Measurements from ENCODE around the gene CDH4.
"Not testable (repeated sequence)": the region's sequence is repeated elsewhere in the genome, so short reads cannot be mapped to it uniquely, and the experiment has no call there.

CDH4 gene

DNA sequence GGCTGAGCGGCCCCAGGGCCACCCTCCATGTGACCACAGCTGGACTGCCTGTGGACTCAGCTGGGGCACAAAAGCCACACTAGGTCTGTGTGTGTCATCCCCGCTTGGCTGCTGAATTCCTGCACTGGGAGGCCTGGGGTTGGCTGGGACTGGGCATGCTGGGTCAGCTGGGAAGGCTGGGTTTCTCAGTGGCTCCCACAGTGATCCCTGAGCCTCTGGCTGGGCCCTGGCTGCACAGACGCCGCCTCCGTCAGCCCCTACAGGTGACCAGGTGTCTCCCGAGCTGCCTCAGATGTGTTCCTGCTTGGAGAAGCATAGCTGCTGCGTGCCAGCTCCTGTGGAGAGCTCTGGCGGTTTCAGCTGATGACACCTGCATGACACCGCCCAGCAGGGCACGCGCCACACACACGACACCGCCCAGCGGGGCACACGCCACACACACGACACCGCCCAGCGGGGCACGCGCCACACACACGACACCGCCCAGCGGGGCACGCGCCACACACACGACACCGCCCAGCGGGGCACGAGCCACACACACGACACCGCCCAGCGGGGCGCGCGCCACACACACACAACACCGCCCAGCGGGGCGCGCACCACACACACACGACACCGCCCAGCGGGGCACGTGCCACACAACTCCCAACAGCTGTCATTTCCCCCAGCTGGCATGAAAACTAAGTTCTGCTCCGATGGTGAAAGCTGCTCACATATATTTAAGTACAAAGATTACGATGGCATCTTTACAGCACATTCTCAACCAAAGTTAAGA, 724.8 kb downstream of the CDH4 start:
- no peak for DNase-seq

DNA sequence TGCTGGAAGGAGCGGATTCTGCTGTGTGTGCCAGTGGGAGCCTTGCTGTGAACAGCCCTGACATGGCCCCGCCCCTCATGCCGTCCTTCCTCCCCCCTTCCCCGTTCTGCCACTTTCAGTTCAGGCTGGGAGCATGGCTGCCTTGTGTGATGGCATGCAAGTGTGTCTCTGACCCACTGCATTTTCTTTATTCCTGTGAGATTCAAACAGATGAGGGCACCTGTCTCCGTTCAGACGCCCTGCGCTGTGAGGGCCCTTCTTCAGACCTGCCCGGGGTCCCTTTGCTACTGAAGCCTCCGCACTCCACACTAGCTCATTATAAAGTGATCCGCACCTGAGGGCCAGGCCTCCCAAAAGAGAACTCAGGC, 725.3 kb downstream of the CDH4 start:
- DNase-seq: no peak

DNA sequence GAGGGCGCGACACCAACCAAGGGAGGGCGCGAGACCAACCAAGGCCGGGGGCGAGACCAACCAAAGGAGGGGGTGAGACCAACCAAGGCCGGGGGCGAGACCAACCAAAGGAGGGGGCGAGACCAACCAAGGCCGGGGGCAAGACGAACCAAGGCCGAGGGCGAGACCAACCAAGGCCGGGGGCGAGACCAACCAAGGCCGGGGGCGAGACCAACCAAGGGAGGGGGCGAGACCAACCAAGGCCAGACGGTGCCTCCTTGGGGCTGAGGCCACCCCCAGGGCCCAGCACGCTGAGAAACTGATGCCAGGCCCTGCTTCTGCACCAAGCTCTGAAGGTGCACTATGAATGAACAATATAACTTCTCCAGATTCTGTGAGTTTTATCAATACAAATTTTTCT, 726.4 kb downstream of the CDH4 start:
- DNase-seq: no peak

DNA sequence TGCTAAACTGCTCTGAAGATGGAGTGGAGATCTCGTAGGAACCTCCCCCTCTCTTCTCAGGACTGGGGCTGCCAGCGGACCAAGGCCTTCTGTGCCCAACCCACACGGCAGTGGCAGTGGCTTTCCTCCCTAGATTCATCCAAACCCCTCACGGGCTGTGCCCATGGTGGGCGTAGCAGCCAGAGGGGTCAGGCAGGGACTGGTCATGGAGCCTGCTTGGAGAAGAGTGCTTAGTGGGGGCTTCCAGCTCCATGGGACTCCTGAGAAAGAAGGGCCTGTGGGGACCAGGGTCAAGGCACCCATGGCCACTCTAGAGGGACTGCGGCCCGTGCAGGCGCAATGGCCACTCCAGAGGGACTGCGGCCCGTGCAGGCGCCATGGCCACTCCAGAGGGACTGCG, 727.0 kb downstream of the CDH4 start:
- no peak for DNase-seq

DNA sequence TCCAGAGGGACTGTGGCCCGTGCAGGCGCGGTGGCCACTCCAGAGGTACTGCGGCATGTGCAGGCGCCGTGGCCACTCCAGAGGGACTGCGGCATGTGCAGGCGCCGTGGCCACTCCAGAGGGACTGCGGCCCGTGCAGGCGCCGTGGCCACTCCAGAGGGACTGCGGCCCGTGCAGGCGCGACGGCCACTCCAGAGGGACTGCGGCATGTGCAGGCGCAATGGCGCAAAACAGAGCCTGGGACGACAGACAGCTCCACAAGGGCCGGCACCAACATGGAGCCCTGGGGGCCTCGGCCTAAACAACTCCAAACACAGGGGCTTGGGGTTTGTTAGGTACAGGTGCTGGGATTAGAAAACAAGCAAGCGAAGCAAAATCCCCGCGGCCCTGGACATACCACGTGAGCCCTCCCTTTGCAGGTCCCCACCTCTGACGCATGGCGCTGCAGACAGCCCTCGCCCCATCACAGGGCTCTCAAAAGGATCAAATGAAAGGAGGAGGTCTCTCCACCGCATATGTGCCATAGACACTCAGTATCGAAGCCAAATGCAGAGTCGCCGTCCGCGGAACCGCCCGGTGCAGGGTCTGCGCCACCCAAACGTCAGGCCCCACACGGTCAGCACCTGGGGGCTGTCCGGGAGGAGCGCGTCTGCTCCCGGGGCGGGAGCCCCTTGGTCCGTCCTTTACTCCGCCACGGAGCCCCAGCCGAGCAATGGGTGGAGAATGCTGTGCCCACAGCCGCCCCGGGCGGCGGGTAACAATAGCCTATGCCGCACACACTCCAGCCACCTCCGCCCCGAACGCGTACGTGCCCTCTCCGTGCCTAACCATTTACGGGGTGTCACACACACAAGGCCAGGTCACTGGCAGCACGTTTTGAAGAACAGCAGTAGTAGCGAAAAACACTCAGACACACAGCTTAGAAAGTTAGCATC, 727.9 kb downstream of the CDH4 start:
- DNase-seq: no peak

DNA sequence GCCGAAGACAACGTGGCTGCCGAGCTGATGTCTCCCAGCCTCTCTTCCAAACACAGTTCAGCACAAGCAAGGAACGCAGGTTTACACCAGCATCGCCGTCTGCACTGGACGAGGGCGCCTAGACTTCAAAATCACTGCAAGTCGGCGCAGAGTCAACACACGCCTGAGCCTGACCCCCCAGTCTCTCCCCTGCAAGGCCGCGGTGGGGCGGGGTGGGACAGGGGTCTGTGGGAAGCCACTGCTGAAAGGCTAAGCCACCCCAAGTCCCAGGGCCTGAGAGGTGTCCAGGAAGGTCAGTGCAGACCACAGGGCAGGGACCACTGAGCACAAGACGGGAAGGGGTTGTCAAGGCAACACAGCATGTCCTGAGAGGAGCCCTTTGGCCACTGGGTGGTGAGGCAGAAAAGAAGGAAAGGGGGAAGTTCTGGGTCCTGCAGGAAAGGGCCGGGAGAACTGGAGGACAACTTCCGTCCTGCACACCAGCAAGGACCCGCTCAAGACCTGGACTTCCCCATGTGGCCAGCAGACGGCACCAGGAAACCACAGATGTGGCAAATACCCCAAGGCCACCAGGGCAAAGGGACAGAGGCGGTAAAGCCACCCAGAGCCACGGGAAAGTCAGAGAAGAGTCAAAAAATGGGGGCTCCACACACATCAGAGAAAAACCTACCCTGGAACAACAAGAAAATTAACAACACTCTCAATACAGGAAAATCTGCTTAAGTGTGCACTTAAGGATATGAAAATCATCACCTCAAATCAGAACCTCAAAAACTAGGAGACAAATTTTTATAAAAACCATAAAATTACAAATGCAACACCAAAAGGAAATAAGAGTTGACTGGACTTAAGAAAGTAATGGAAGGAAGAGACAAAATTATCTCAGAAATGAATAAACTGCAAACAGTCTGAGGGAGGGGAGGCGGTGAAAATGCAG, 728.9 kb downstream of the CDH4 start:
- DNase-seq: no peak

DNA sequence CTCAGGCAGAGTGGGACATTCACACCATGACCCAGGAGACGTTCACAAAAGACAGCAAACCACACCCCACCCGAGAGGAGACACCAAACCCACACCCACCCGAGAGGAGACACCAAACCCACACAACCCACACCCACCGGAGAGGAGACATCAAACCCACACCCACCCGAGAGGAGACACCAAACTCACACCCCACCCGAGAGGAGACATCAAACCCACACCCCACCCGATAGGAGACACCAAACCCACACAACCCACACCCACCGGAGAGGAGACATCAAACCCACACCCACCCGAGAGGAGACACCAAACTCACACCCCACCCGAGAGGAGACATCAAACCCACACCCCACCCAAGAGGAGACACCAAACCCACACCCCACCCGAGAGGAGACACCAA, 729.6 kb downstream of the CDH4 start:
- DNase-seq: not testable (repeated sequence)

DNA sequence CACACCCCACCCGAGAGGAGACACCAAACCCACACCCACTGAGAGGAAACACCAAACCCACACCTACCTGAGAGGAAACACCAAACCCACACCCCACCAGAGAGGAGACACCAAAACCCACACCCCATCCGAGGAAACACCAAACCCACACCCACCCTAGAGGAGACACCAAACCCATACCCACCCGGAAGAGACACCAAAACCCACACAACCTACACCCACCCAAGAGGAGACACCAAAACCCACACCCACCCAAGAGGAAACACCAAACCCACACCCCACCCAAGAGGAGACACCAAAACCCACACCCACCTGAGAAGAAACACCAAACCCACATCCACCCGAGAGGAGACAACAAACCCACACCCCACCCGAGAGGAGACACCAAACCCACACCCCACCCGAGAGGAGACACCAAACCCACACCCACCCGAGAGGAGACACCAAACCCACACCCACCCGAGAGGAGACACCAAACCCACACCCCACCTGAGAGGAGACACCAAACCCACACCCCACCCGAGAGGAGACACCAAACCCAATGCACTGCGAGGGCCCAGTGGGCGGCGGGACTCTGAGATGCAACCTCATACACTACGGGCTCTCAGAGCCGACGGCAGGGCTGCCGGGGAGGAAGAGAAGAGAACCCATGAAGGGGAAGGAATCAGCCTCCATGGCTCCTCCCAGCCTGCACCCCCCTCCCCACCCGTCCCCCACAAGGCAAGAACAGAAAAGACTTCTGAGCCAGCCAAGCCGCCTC, 730.3 kb downstream of the CDH4 start:
- DNase-seq: no peak

DNA sequence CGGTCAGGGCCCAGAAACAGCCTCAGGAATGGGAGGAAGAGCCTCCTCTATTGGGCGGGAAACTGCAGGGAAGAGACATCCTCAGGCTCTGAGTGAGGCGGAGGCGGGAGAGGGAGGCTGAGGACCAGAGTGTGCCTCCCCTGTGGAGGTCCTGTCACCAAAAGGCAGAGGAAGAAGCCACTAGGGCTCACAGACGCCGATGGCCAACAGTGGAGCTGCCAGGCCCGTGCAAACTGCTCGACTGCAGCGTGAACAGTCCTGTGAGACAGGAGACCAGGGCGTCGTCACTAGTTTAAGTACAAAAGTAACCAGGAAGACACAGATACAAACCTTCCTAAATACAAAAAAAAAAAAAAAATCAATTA, 730.9 kb downstream of the CDH4 start:
- DNase-seq: no peak

DNA sequence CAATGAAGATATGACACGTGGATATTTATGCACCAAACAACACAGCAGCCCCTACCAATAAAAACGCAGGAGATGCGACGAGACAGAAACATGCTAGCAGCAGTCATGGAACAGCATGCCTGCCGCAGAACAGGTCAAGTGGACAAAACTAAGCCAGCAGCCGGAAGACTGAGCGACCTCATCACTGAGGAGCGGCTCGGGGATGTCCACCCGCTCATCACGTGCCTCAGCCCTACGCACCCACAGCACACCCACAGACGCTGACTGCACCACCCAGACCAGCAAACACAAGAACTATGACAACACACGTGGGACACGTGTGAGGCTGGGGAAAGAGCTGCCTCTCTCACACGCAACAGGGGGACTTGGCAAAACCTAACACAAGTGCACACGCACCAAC, 731.9 kb downstream of the CDH4 start:
- no peak for DNase-seq

DNA sequence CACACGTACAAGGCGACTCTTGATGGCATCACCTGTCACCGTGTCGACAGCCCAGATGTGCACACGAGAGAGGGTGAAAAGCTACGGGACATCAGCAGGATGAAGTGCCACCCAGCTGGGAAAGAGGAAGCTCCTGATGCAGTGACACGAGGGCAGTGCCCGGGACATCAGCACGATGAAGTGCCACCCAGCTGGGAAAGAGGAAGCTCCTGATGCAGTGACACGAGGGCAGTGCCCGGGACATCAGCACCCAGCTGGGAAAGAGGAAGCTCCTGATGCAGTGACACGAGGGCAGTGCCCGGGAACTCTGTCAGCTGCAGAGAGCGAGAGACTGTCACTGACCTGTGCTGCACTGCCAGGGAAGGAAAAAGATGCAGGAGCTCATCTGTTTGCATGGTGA, 732.4 kb downstream of the CDH4 start:
- not testable (repeated sequence) for DNase-seq

DNA sequence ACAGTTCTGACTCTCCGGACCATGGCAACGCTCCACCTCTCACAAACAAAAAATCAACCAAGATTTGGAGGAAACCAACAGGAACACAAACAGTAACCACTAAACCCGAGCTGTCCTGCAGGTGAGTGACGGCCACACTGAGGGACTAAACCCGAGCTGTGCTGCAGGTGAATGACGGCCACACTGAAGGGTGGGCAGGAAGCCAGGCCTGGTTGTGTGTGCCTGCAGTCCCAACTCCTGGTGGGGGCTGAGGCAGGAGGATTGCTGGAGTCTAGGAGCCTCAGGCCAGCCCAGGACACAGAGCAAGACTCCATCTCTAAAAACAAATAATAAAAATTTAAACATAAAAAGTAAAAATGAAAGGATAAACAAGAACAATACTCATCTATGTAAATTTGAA, 733.0 kb downstream of the CDH4 start:
- DNase-seq: no peak

DNA sequence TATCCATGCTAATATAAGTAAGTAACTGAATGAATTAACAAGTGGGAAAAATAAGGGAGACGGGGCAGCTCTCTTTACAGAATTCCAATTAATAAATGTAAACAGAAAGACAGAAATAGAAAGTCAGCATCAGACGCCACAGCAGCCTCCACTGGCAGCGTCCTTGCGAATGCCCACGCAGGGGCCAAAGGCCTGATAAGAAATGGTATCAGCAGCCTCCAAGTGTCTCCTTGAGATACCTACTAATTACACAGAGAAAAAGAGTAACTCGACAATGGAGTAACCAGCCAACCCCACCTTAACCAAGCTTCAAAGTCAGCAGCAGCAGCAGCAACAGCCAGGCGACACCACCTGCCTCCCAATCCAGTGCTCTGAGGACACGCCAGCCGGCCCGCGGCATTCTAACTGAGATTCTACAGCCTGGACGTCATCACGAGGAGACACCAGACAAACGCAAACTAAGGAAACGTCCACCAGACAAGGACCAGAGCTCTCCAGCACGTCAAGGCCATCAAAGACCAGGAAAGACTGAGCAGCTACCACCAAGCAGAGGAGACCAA, 734.8 kb downstream of the CDH4 start:
- DNase-seq: no peak

DNA sequence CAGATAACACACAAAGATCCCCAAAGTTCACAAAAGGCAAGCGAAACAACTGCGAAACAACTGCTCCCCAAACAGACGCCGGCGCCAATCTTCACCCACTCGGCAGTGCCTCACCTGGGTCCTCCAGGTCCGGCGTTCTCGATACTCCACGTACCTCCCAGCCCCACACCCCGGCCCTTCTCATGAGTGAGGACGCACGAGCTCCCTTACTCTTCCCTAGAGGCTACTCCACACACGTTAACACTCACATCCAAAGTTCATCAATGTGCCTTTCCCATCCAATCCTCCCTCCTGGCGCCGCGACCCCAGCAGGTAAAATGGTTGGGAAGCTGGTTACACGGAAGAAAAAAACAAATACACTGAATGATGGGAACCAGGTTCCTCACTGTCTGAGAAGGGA, 736.6 kb downstream of the CDH4 start:
- no peak for DNase-seq

DNA sequence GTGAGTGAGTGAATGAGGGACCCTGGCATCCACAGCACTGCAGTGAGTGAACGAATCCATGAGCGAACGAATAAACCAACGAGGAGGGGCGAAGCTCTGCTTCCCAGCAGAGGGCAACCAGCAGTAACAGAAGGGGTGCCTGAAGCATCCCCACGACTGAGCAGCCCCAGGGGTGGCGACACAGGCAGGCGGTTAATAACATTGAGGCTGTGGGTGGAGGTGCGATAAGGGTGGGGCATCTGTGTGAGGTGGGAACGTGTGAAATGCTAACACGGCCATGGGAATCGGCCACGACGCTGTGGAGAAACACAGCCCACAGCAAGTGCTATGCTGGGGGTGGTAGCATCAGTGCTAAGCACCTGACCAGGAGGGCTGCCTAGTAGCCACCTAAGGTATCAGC, 737.7 kb downstream of the CDH4 start:
- no peak for DNase-seq

All from islet precursor cell (in vitro differentiated cells).